ENCODE measurements around the gene IER5L.

The IER5L gene

DNA sequence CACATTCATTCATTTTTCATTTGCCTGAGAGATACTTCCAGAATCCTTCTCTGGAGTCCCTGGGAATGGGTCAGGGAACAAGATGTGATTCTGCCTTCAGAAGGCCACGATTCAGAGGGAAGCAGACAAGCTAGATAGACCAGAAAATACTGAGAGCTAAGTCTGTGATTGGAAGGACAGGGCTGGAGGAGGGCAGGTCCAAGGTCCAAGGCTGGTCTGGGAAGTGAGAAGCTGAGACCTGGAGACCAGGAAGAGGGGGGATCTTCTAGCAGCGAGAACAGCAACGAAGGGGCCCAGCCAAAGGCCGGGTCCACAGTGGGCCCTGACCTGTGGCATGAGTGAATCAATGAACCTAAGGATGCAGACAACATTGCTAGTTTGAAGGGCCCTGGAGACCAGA is 4.1 kb upstream of the IER5L start:
- TF ChIP-seq ZFX (IDR thresholded peaks at IDR 0.05): no peak
- TF ChIP-seq, protein P1, sequence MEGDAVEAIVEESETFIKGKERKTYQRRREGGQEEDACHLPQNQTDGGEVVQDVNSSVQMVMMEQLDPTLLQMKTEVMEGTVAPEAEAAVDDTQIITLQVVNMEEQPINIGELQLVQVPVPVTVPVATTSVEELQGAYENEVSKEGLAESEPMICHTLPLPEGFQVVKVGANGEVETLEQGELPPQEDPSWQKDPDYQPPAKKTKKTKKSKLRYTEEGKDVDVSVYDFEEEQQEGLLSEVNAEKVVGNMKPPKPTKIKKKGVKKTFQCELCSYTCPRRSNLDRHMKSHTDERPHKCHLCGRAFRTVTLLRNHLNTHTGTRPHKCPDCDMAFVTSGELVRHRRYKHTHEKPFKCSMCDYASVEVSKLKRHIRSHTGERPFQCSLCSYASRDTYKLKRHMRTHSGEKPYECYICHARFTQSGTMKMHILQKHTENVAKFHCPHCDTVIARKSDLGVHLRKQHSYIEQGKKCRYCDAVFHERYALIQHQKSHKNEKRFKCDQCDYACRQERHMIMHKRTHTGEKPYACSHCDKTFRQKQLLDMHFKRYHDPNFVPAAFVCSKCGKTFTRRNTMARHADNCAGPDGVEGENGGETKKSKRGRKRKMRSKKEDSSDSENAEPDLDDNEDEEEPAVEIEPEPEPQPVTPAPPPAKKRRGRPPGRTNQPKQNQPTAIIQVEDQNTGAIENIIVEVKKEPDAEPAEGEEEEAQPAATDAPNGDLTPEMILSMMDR (conservative IDR thresholded peaks at IDR 0.05): no peak
- no peak overlapping the region for H3K27ac ChIP-seq

- TF ChIP-seq, protein P1 (conservative IDR thresholded peaks at IDR 0.05): no peak
- no peak for TF ChIP-seq ZFX (IDR thresholded peaks at IDR 0.05)
These were observed 3.2 kb upstream of the IER5L start for GRCh38 chr9:129181246-129181645.

GRCh38 chr9:129178568-129179382 is 714 bp upstream of the IER5L start:
- TF ChIP-seq, protein P1 (conservative IDR thresholded peaks at IDR 0.05): no peak
- no peak; the same call in 1 of the 2 replicates for TF ChIP-seq ZFX (IDR thresholded peaks at IDR 0.05)
- H3K27ac ChIP-seq: peak overlapping the region; percentile 64

More at GRCh38 chr9:129181246-129181645, 3.2 kb upstream of the IER5L start:
- H3K27ac ChIP-seq: no peak overlapping the region

GRCh38 chr9:129177443-129177790 is 644 bp downstream of the IER5L start:
- TF ChIP-seq, protein P1 (conservative IDR thresholded peaks at IDR 0.05): peak; percentile 24; the same call in 1 of the 2 replicates
- TF ChIP-seq ZFX (IDR thresholded peaks at IDR 0.05): no peak
- H3K27ac ChIP-seq: peak overlapping the region; percentile 64

- H3K27ac ChIP-seq: peak overlapping the region; percentile 75
- TF ChIP-seq ZFX (IDR thresholded peaks at IDR 0.05): no peak
- TF ChIP-seq, protein P1 (conservative IDR thresholded peaks at IDR 0.05): no peak
These were observed 1.2 kb downstream of the IER5L start for GRCh38 chr9:129176701-129177442.

DNA sequence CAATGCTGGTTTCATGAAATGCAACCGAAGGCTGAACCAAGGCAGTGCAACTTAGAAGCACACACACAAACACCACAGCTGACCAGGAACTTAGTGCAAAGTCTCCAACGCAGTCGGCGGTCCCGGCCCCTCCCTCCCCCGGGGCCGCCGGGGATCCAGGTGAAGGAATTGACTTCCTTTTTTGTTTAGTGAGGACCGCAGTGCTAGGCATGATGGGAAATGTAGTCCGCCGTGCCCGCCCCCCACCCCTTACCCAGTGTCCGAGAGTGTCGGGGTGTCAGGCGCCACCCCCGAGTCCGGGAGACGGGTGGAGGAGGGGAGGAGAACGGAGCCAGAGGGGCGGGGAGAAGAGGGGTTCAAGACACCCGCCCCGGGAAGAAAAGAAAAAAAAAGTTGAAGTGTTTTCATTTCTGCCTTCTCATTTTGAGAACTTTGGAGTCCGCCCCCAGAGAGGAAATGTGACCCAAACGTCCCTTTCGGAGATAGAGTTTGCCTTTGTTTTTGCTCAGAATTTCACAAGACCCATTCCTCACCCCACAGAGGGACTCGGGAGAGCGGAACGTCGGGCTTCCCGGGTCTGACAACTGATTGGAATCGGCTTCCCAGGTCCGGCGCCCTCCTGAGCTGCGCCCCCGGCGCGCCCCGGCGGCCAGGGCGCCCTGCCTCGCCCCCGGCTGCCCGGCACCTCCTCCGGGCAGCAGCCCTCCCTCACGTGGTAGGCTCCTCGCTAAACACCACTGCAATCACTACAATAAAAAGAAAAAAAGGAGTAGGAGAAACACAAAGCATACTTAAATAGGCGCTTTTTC is 2.0 kb downstream of the IER5L start:
- peak overlapping the region; percentile 75 for H3K27ac ChIP-seq
- no peak for TF ChIP-seq ZFX (IDR thresholded peaks at IDR 0.05)
- TF ChIP-seq, protein P1 (conservative IDR thresholded peaks at IDR 0.05): no peak

Data from C4-2B (cell line).